Sigmoid colon (tissue), 7 donors: Measurements from ENCODE around the gene LUC7L3. TPM values are rescaled to one million over a fixed set of nuclear protein-coding genes. Genes with fewer than 3 reads are reported as not detected.

Experiments
- DNase-seq: peaks from one replicate; pipeline ENCODE4 v3.0.0-alpha.2; 2019
- H3K27ac ChIP-seq, 4 donors: fragments of 200-600 bp; sonication (generic); one replicate each; pipeline ENCODE4 v1.5.1; 2016 to 2019; ENCODE audit warnings: mild to moderate bottlenecking in 1 of 4
- H3K27me3 ChIP-seq, 3 donors: fragments of 200-600 bp; sonication (generic); one replicate each; pipeline ENCODE4 v1.5.1; 2019; ENCODE audit warnings: mild to moderate bottlenecking in 1 of 3
- H3K36me3 ChIP-seq, 4 donors: fragments of 200-600 bp; sonication (generic); one replicate each; pipeline ENCODE4 v1.5.1; 2016 to 2019
- H3K4me1 ChIP-seq, 4 donors: fragments of 200-600 bp; sonication (generic); one replicate each; pipeline ENCODE4 v1.5.1; 2017 to 2019
- H3K4me3 ChIP-seq, 4 donors: fragments of 200-600 bp; sonication (generic); one replicate each; pipeline ENCODE4 v1.5.1; 2017 to 2019; ENCODE audit warnings: mild to moderate bottlenecking in 2 of 4, moderate library complexity in 1 of 4
- H3K9me3 ChIP-seq, 4 donors: fragments of 200-600 bp in 3 of 4; sonication (generic) in 3 of 4; one replicate each; pipeline versions ENCODE4 v1.5.1 to v1.6.1; 2013 to 2019
- EP300 ChIP-seq, 4 donors: sonication (generic); formaldehyde crosslinking; IDR thresholded peaks; one replicate each; pipeline ENCODE4 v1.6.1; 2017; ENCODE audit warnings: antibody characterized with exemption in 4 of 4
- POLR2A ChIP-seq, 2 donors: fragments of 450-650 bp; IDR thresholded peaks; one replicate each; pipeline ENCODE4 v1.6.1; 2016; ENCODE audit warnings: antibody characterized with exemption in 2 of 2, mild to moderate bottlenecking in 2 of 2, moderate library complexity in 2 of 2
- POLR2AphosphoS5 ChIP-seq, 4 donors: sonication (generic); formaldehyde crosslinking; IDR thresholded peaks; one replicate each; pipeline ENCODE4 v1.6.1; 2017; ENCODE audit warnings: antibody characterized with exemption in 4 of 4
- WGBS, 2 donors: extraction: QIAGEN DNeasy Blood & Tissue Kit; methylation state at CpG; one replicate each; pipeline ENCODE4 v1.1.7; 2013; 5-methylcytosine and 5-hydroxymethylcytosine counted together
- intact Hi-C: fragments of 100-400 bp; cut with DNase I; formaldehyde crosslinking; loops from one replicate; pipeline ENCODE4 v1.15.1; 2023
- polyA plus RNA-seq, 3 donors: library from polyadenylated mRNA; stranded (reverse); fragments of 200-250 nt; gene quantifications; one replicate each; pipeline ENCODE4 v1.2.3, GENCODE V29; 2013
- total RNA-seq, 4 donors: library from RNA; depleted of rRNA; stranded (reverse); fragments of >200 nt; gene quantifications; one replicate each; pipeline ENCODE4 v1.1.0, GENCODE V29; 2016
- TF ChIP-seq, protein P1 (sequence below), 4 experiments: fragments of 450-650 bp in 3 of 4; fragments of 200-600 bp in 1 of 4; IDR thresholded peaks; one replicate each; pipeline ENCODE4 v1.5.1; 2016 to 2019; ENCODE audit warnings: antibody characterized with exemption in 4 of 4, mild to moderate bottlenecking in 3 of 4, moderate library complexity in 2 of 4
- donor health status: healthy with polysubstance abuse.
- donor health status: Bipolar disorder and iron deficiency.
- donor health status: healthy.

The LUC7L3 gene, protein sequence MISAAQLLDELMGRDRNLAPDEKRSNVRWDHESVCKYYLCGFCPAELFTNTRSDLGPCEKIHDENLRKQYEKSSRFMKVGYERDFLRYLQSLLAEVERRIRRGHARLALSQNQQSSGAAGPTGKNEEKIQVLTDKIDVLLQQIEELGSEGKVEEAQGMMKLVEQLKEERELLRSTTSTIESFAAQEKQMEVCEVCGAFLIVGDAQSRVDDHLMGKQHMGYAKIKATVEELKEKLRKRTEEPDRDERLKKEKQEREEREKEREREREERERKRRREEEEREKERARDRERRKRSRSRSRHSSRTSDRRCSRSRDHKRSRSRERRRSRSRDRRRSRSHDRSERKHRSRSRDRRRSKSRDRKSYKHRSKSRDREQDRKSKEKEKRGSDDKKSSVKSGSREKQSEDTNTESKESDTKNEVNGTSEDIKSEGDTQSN
- 100 to 1,000 TPM in 1 of 4 donors, 10 to 100 TPM in 3; 65.6 to 165 (median 76.2) TPM for total RNA-seq
- 100 to 1,000 TPM in 1 of 3 donors, 10 to 100 TPM in 2; 43.2 to 188 (median 70.8) TPM for polyA plus RNA-seq

DNA sequence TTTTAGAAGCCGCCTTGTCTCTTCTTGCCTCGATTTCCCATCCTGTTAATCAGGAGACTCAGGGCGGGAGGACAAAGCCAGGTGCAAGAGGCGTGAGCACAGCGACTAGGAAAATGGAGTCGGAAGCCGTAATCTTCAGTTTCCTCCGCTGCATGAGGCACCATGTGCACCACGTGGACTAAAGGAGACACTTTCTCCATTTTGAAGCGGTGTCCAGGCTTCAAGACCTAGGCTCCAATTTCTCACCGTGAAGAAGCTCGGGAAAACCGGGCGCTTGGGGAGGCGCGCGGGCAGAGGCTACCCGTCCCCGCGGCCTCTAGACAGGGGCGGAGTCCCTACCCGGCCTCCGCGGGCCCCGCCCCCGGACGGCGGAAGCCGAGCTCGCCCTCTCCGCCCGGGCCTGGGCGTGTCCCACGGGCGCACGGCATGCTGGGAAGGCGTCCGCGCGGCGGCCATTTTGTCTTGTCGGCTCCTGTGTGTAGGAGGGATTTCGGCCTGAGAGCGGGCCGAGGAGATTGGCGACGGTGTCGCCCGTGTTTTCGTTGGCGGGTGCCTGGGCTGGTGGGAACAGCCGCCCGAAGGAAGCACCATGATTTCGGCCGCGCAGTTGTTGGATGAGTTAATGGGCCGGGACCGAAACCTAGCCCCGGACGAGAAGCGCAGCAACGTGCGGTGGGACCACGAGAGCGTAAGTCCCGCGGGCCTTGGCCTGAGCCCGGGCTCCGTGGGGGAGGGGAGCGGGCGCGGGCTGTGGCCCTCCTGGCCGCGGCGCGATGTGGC lies at the start of gene LUC7L3:
TSS of gene LUC7L3 (plus strand) at position 460 of the 780 bp plus-strand sequence. CDS start at position 590, 130 bp downstream.
- Histone ChIP-seq H3K4me1 (peaks cover 0 to 42% (median 39%) of the 10 kb centered on the region in 4 donors), H3K4me3 (peak within 1 kb of the TSS; percentile 70 to 98 (median 86)), H3K27ac (peak within 1 kb of the TSS; percentile 94 to 98 (median 96)), H3K36me3 (no peaks in the 10 kb centered on the region), H3K27me3 (no peaks in the 10 kb centered on the region), H3K9me3 (no peaks in the 10 kb centered on the region)
- peak; percentile 95 for DNase-seq
- 1% methylated on average over 76 of the region's 76 CpGs for WGBS, 2 donors
- intact Hi-C loops, result no loop called here
- TF ChIP-seq EP300 (IDR thresholded peaks at IDR 0.05), result no peak
- peak; percentile 89 to 95 (median 92) for TF ChIP-seq POLR2AphosphoS5 (IDR thresholded peaks at IDR 0.05)
- TF ChIP-seq POLR2A (IDR thresholded peaks at IDR 0.05), result peak; percentile 73 to 78
- TF ChIP-seq, protein P1, sequence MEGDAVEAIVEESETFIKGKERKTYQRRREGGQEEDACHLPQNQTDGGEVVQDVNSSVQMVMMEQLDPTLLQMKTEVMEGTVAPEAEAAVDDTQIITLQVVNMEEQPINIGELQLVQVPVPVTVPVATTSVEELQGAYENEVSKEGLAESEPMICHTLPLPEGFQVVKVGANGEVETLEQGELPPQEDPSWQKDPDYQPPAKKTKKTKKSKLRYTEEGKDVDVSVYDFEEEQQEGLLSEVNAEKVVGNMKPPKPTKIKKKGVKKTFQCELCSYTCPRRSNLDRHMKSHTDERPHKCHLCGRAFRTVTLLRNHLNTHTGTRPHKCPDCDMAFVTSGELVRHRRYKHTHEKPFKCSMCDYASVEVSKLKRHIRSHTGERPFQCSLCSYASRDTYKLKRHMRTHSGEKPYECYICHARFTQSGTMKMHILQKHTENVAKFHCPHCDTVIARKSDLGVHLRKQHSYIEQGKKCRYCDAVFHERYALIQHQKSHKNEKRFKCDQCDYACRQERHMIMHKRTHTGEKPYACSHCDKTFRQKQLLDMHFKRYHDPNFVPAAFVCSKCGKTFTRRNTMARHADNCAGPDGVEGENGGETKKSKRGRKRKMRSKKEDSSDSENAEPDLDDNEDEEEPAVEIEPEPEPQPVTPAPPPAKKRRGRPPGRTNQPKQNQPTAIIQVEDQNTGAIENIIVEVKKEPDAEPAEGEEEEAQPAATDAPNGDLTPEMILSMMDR (IDR thresholded peaks at IDR 0.05), result no peak

DNA sequence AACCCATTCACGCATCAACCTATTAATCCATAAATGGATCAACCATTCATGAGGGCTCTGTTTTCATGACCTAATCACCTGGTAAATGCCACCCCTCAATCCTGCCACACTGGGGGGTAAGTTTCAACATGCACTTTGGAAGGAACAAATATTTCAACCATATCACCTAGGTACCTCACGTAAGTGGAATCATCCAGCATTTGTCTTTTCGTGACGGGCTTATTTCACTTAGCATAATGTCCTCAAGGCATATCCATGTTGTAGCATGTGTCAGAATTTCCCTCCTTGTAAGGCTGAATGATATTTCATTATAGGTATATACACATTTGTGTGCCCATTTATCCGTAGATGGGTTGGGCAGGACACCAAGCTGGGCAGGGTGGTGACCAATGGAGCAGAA lies 47.3 kb upstream of the LUC7L3 start:
- no peaks in the 10 kb centered on the region for H3K9me3 ChIP-seq
- TF ChIP-seq, protein P1 (IDR thresholded peaks at IDR 0.05), result no peak
- TF ChIP-seq EP300 (IDR thresholded peaks at IDR 0.05) (no peak), POLR2AphosphoS5 (IDR thresholded peaks at IDR 0.05) (no peak), POLR2A (IDR thresholded peaks at IDR 0.05) (no peak)
- DNase-seq, result no peak
- H3K27me3 ChIP-seq, result no peaks in the 10 kb centered on the region
- H3K4me3 ChIP-seq, result no peak overlapping the region
- 96% methylated on average over 5 of the region's 5 CpGs for WGBS, 2 donors
- no peaks in the 10 kb centered on the region for H3K36me3 ChIP-seq
- intact Hi-C loops, result no loop called here
- H3K27ac ChIP-seq, result no peak overlapping the region
- no peaks in the 10 kb centered on the region for H3K4me1 ChIP-seq

DNA sequence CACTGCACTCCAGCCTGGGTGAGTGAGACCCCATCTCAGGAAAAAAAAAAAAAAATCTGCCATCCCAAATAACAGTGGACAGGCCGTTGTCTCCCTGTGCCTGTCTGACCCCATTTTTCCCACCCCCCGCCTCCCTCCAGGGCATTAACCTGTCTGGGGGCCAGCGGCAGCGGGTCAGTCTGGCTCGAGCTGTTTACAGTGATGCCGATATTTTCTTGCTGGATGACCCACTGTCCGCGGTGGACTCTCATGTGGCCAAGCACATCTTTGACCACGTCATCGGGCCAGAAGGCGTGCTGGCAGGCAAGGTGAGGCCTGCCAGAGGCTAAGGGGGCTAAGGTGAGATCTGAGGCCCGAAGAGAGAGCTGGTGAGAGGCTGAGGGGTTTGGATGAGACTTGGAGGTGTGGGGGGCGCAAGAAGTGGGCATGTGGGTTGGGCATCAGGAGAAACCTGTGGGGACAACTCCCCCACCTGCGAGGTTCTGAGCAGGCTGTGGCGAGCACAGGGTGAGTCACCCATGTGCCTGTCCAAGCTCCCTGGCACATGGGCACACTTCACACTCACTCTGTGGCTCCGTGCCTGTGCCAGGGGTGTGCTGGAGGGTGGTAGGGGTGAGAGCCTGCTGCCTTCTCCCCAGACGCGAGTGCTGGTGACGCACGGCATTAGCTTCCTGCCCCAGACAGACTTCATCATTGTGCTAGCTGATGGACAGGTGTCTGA lies 46.4 kb upstream of the LUC7L3 start:
- no peak overlapping the region for H3K4me3 ChIP-seq
- peak; percentile 53 for DNase-seq
- 90 to 93% methylated on average over 20 of the region's 20 CpGs for WGBS, 2 donors

DNA sequence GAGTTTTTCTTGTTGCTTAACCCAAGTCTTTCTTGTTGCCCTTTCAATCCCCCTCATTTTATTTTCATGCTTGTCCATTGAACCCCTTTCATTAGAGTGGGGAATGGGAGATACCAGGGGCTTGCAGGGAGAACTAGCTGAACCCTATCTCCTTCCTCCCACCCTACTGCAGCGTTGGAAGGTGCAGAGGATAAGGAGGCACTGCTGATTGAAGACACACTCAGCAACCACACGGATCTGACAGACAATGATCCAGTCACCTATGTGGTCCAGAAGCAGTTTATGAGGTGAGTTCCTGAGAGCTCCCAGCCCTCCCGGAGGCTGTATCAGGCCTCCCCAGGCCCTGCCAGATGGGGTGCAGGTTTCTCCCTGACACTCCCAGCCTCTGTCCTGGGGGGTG lies 44.2 kb upstream of the LUC7L3 start:
- Histone ChIP-seq H3K27me3 (no peaks in the 10 kb centered on the region), H3K9me3 (no peaks in the 10 kb centered on the region), H3K27ac (no peak overlapping the region), H3K36me3 (no peaks in the 10 kb centered on the region), H3K4me3 (no peak overlapping the region), H3K4me1 (no peaks in the 10 kb centered on the region)
- no peak for DNase-seq
- 42 to 82% methylated on average over 3 of the region's 3 CpGs for WGBS, 2 donors
- intact Hi-C loops, result no loop called here
- TF ChIP-seq POLR2AphosphoS5 (IDR thresholded peaks at IDR 0.05), result no peak
- TF ChIP-seq POLR2A (IDR thresholded peaks at IDR 0.05), result no peak
- TF ChIP-seq, protein P1 (IDR thresholded peaks at IDR 0.05), result no peak
- TF ChIP-seq EP300 (IDR thresholded peaks at IDR 0.05), result no peak

More for the DNA sequence above, 46.4 kb upstream of the LUC7L3 start:
- no peak for TF ChIP-seq EP300 (IDR thresholded peaks at IDR 0.05)
- no peak for TF ChIP-seq POLR2A (IDR thresholded peaks at IDR 0.05)
- no peak for TF ChIP-seq POLR2AphosphoS5 (IDR thresholded peaks at IDR 0.05)
- TF ChIP-seq, protein P1 (IDR thresholded peaks at IDR 0.05), result no peak
- Histone ChIP-seq H3K27ac (no peak overlapping the region), H3K27me3 (no peaks in the 10 kb centered on the region), H3K4me1 (no peaks in the 10 kb centered on the region), H3K36me3 (no peaks in the 10 kb centered on the region), H3K9me3 (no peaks in the 10 kb centered on the region)
- intact Hi-C loops, result no loop called here
